ENCODE results near the gene AQP1. TPM values are rescaled to one million over a fixed set of nuclear protein-coding genes. Genes with fewer than 3 reads are reported as not detected.
A peak's percentile ranks its signal among the peaks of the same experiment; 100 is the strongest.

AQP1 gene
- polyA plus RNA-seq, 3 donors = 201 to 251 (median 206) TPM

GRCh38 chr7:30971440-30971839 lies 59.8 kb downstream of the AQP1 start:
- DNase-seq = no peak

- DNase-seq = no peak
Measured at GRCh38 chr7:30971840-30972563, 60.3 kb downstream of the AQP1 start.

GRCh38 chr7:30973292-30973691 lies 61.6 kb downstream of the AQP1 start:
- DNase-seq = no peak

GRCh38 chr7:30973791-30974604 lies 62.3 kb downstream of the AQP1 start:
- no peak for DNase-seq

GRCh38 chr7:30974605-30975255 lies 63.1 kb downstream of the AQP1 start:
- peak; percentile 41 for DNase-seq

Other genes starting within 250 kb of the AQP1 start
- under 1 TPM in 2 of 3 donors, not detected in 1; 0.20 to 0.22 TPM for gene CRHR2, start 229.4 kb upstream of the AQP1 start, polyA plus RNA-seq (ENCODE audit: insufficient read length in 3 of 3)
- 1 to 10 TPM; 1.1 to 1.5 (median 1.3) TPM for gene INMT, start 159.7 kb upstream of the AQP1 start, polyA plus RNA-seq (ENCODE audit: insufficient read length in 3 of 3)
- gene MINDY4, start 140.4 kb upstream of the AQP1 start, polyA plus RNA-seq (ENCODE audit: insufficient read length in 3 of 3) = 10 to 100 TPM; 12.1 to 42.4 (median 12.3) TPM
- gene GHRHR, start 52.1 kb downstream of the AQP1 start, polyA plus RNA-seq (ENCODE audit: insufficient read length in 3 of 3) = under 1 TPM; 0.11 to 0.50 (median 0.35) TPM
- 1 to 10 TPM in 1 of 3 donors, under 1 TPM in 2; 0.68 to 1.4 (median 0.75) TPM for gene ADCYAP1R1, start 140.5 kb downstream of the AQP1 start, polyA plus RNA-seq (ENCODE audit: insufficient read length in 3 of 3)